Sigmoid colon (tissue), 4 donors: Measurements from ENCODE around the gene CAPNS1.

ENCODE experiments used
- CTCF ChIP-seq, 4 experiments: fragments of 450-650 bp in 3 of 4; fragments of 200-600 bp in 1 of 4; IDR thresholded peaks; one replicate each; pipeline ENCODE4 v1.5.1; 2016 to 2019; ENCODE audit warnings: antibody characterized with exemption in 4 of 4, mild to moderate bottlenecking in 3 of 4, moderate library complexity in 2 of 4
- POLR2A ChIP-seq, 2 donors: fragments of 450-650 bp; IDR thresholded peaks; one replicate each; pipeline ENCODE4 v1.6.1; 2016; ENCODE audit warnings: antibody characterized with exemption in 2 of 2, mild to moderate bottlenecking in 2 of 2, moderate library complexity in 2 of 2
- POLR2AphosphoS5 ChIP-seq, 4 donors: sonication (generic); formaldehyde crosslinking; IDR thresholded peaks; one replicate each; pipeline ENCODE4 v1.6.1; 2017; ENCODE audit warnings: antibody characterized with exemption in 4 of 4

GRCh38 chr19:36139473-36140303 is at the start of gene CAPNS1:
- no peak for TF ChIP-seq CTCF (IDR thresholded peaks at IDR 0.05)
- peak; percentile 95 to 99 (median 98) for TF ChIP-seq POLR2AphosphoS5 (IDR thresholded peaks at IDR 0.05)
- peak; percentile 96 to 97 for TF ChIP-seq POLR2A (IDR thresholded peaks at IDR 0.05)
